HepG2 (cell line): ENCODE data around the gene WWC2. TPM values are rescaled to one million over a fixed set of nuclear protein-coding genes. Genes with fewer than 3 reads are reported as not detected.

ENCODE experiments used
- AKNA ChIP-seq: sonication (generic); formaldehyde crosslinking; IDR thresholded peaks from 2 replicates; pipeline ENCODE4 v1.4.0; 2020; ENCODE audit warnings: missing genetic modification reagents, borderline replicate concordance
- CTCF ChIP-seq: sonication (generic); formaldehyde crosslinking; IDR thresholded peaks from 2 replicates; pipeline ENCODE4 v1.5.0; 2020; ENCODE audit warnings: mild to moderate bottlenecking, missing genetic modification reagents, moderate library complexity
- FOSL1 ChIP-seq: sonication (generic); formaldehyde crosslinking; IDR thresholded peaks from 2 replicates; pipeline ENCODE4 v1.9.0; 2021; ENCODE audit warnings: missing genetic modification reagents, borderline replicate concordance
- HDAC6 ChIP-seq: fragments of 200-600 bp; sonication (generic); IDR thresholded peaks from 2 replicates; pipeline ENCODE4 v1.7.0; 2017; ENCODE audit warnings: mild to moderate bottlenecking, antibody characterized with exemption, low read length, low read depth
- HNF1A ChIP-seq, 2 experiments: sonication (generic) in 1 of 2; formaldehyde crosslinking in 1 of 2; IDR thresholded peaks; 2 replicates each; pipeline versions ENCODE4 v1.4.0 to v1.6.1; 2016 to 2020; ENCODE audit warnings: borderline replicate concordance in 1 of 2, low read depth in 1 of 2, mild to moderate bottlenecking in 1 of 2, missing genetic modification reagents in 1 of 2
- MAFF ChIP-seq: IDR thresholded peaks from 2 replicates; pipeline ENCODE4 v1.6.1; 2011; ENCODE audit warnings: low read depth, low read length, improper control_type of control experiment
- SKI ChIP-seq: fragments of 450-650 bp; IDR thresholded peaks from one replicate; pipeline ENCODE4 v1.6.1; 2018; ENCODE audit warnings: mild to moderate bottlenecking; ENCODE audit not compliant: partially characterized antibody
- ZFP91 ChIP-seq: sonication (generic); formaldehyde crosslinking; IDR thresholded peaks from 2 replicates; pipeline ENCODE4 v1.9.0; 2022; ENCODE audit warnings: missing genetic modification reagents, mild to moderate bottlenecking, borderline replicate concordance
- ZNF251 ChIP-seq: sonication (generic); formaldehyde crosslinking; IDR thresholded peaks from 2 replicates; pipeline ENCODE4 v1.9.0; 2021; ENCODE audit warnings: mild to moderate bottlenecking, missing genetic modification reagents
- ZSCAN29 ChIP-seq: sonication (generic); formaldehyde crosslinking; conservative IDR thresholded peaks from 2 replicates; pipeline ENCODE4 v1.4.0; 2020; ENCODE audit warnings: mild to moderate bottlenecking, missing genetic modification reagents
- polyA plus RNA-seq, 8 experiments: library from polyadenylated mRNA; depleted of rRNA in 3 of 8; stranded (reverse) in 7 of 8; unstranded in 1 of 8; fragments of >200 nt; fragmentation: Illumina TruSeq in 4 of 8; extraction: Trizol in 4 of 8; gene quantifications; 2 replicates each; pipeline versions ENCODE4 v1.2.1 to v1.2.3, GENCODE V29; 2011 to 2016; ENCODE audit warnings: low read depth in 4 of 8, missing spikeins in 1 of 8, mixed read lengths in 1 of 8; ENCODE audit not compliant: insufficient read depth in 1 of 8
- total RNA-seq, 5 experiments: library from RNA; depleted of rRNA; stranded (reverse); fragments of >200 nt; fragmentation: Illumina TruSeq; extraction: Trizol; gene quantifications; 2 replicates each; pipeline ENCODE4 v1.2.3, GENCODE V29; 2016; ENCODE audit warnings: low read depth in 1 of 5

WWC2 gene
- total and polyA plus RNA-seq, 2 of the 13 experiments (the other 11 are each of a cell fraction or from before 2014, with no cell fraction given) = 40.0 to 50.1 TPM

- TF ChIP-seq HDAC6 (no peak), ZNF251 (CRISPR knock-in tag) (no peak), ZSCAN29 (no peak; the same call in 1 of the 2 replicates), SKI (no peak), HNF1A (IDR thresholded peaks at IDR 0.05; ENCODE audit: low read depth) (no peak), HNF1A (CRISPR knock-in tag; IDR thresholded peaks at IDR 0.05; ENCODE audit: borderline replicate concordance) (peak; percentile 19; the same call in 1 of the 2 replicates), FOSL1 (no peak), CTCF (CRISPR knock-in tag) (no peak), ZFP91 (CRISPR knock-in tag) (peak; percentile 34; the same call in 1 of the 2 replicates), AKNA (no peak), MAFF (no peak)
Measured at GRCh38 chr4:183154701-183155391, 55.8 kb downstream of the WWC2 start (continued).
